Measurements from ENCODE around the gene REEP3. TPM values are rescaled to one million over a fixed set of nuclear protein-coding genes. Genes with fewer than 3 reads are reported as not detected.

Gene REEP3
- total RNA-seq, 1 donor from 2014 or later: 13.6 TPM

DNA sequence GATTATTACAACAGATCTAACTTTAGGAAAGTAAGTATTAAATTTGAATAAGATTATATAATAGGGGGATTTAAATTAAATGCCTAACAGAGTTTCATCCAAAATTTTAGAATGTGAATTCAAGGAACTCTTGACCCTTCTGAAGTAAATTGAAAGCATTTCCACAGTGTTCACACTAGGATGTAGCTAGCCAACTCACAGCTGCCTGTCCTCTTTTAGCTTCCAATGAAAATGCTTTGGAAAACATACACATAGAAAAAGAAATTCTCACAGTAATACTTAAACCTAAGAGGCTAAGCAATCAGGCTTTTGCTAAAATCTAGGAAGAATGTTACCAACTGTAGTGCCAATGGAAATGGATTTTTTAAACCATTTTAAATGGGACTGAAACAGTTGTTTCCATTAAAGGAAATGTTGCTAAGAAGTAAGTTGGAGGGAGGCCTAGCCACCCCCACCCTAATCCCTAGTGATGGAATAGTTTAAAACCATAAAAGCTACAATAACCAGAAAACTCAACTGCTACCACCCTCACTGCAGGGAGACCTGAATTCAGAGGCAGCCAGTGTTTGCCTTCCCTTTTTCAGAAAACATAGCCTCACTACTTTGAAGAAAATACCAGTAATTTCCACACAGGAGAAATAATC, 58.3 kb downstream of the REEP3 start:
- Histone ChIP-seq H3K36me3 (ENCODE audit: control insufficient read depth in 3 of 3, insufficient read depth in 3 of 3, low read length in 3 of 3) (no peaks in the 10 kb centered on the region), H3K27ac (ENCODE audit: low read depth, low read length) (no peak overlapping the region), H3K4me1 (ENCODE audit: control insufficient read depth in 3 of 3, insufficient read depth in 3 of 3, low read length in 3 of 3) (peaks cover 3 to 14% (median 8%) of the 10 kb centered on the region in 3 donors)

DNA sequence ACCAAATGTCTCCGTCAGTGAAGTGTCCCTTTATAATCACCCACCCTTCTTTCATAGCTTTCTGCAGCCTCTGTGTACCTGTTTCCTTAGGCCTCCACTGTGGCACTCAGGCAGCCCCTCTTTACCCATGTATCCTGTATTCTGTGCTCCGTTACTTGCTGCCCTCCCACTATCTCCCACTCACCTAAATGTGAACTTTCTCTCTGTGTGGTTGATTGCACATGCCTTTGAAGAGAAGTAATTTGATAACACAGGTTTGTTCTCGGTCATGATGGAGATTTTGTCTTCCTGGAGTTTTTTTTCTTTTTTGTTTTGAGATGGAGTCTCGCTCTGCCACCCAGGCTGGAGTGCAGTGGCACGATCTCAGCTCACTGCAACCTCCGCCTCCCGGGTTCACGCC, 61.5 kb downstream of the REEP3 start:
- Histone ChIP-seq H3K4me3 (ENCODE audit: low read length in 3 of 3) (no peak overlapping the region), H3K9ac (ENCODE audit: low read depth in 1 of 3, low read length in 3 of 3) (no peak overlapping the region), H3K27ac (ENCODE audit: low read depth, low read length) (no peak overlapping the region), H3K36me3 (ENCODE audit: control insufficient read depth in 3 of 3, insufficient read depth in 3 of 3, low read length in 3 of 3) (no peaks in the 10 kb centered on the region), H3K4me1 (ENCODE audit: control insufficient read depth in 3 of 3, insufficient read depth in 3 of 3, low read length in 3 of 3) (peaks cover 9 to 20% (median 10%) of the 10 kb centered on the region in 3 donors), H3K27me3 (ENCODE audit: control insufficient read depth in 3 of 3, insufficient read depth in 3 of 3, low read length in 3 of 3) (no peaks in the 10 kb centered on the region), H3K9me3 (ENCODE audit: control insufficient read depth in 3 of 3, low read length in 3 of 3) (no peaks in the 10 kb centered on the region)

More for the DNA sequence above, 58.3 kb downstream of the REEP3 start:
- H3K9me3 ChIP-seq (ENCODE audit: control insufficient read depth in 3 of 3, low read length in 3 of 3): no peaks in the 10 kb centered on the region
- H3K9ac ChIP-seq (ENCODE audit: low read depth in 1 of 3, low read length in 3 of 3): no peak overlapping the region
- no peak overlapping the region for H3K4me3 ChIP-seq (ENCODE audit: low read length in 3 of 3)
- H3K27me3 ChIP-seq (ENCODE audit: control insufficient read depth in 3 of 3, insufficient read depth in 3 of 3, low read length in 3 of 3): no peaks in the 10 kb centered on the region

DNA sequence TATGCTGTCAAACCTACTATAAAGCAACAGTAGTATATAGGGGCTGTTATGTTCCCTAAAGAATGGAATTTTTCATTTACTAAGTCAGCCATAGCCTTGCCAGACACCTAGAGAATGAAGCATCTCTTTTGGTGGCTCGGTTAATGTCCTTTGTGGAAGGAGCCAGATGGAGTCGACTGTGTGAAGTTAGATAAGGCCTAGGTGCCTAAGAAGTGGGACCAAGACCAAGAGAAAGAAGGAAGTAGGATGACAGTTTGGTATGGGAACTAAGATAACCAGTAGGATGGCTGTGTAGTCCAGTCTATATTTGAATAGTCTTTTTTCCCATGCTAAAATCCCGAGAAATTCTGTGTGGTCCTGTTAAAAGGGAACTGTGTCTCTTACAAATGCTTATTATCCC, 62.2 kb downstream of the REEP3 start:
- no peaks in the 10 kb centered on the region for H3K27me3 ChIP-seq (ENCODE audit: control insufficient read depth in 3 of 3, insufficient read depth in 3 of 3, low read length in 3 of 3)
- H3K9me3 ChIP-seq (ENCODE audit: control insufficient read depth in 3 of 3, low read length in 3 of 3): no peaks in the 10 kb centered on the region
- no peaks in the 10 kb centered on the region for H3K36me3 ChIP-seq (ENCODE audit: control insufficient read depth in 3 of 3, insufficient read depth in 3 of 3, low read length in 3 of 3)
- no peak overlapping the region for H3K9ac ChIP-seq (ENCODE audit: low read depth in 1 of 3, low read length in 3 of 3)
- H3K27ac ChIP-seq (ENCODE audit: low read depth, low read length): peak overlapping the region; percentile 38
- H3K4me1 ChIP-seq (ENCODE audit: control insufficient read depth in 3 of 3, insufficient read depth in 3 of 3, low read length in 3 of 3): peaks cover 9 to 20% (median 13%) of the 10 kb centered on the region in 3 donors
- H3K4me3 ChIP-seq (ENCODE audit: low read length in 3 of 3): no peak overlapping the region

DNA sequence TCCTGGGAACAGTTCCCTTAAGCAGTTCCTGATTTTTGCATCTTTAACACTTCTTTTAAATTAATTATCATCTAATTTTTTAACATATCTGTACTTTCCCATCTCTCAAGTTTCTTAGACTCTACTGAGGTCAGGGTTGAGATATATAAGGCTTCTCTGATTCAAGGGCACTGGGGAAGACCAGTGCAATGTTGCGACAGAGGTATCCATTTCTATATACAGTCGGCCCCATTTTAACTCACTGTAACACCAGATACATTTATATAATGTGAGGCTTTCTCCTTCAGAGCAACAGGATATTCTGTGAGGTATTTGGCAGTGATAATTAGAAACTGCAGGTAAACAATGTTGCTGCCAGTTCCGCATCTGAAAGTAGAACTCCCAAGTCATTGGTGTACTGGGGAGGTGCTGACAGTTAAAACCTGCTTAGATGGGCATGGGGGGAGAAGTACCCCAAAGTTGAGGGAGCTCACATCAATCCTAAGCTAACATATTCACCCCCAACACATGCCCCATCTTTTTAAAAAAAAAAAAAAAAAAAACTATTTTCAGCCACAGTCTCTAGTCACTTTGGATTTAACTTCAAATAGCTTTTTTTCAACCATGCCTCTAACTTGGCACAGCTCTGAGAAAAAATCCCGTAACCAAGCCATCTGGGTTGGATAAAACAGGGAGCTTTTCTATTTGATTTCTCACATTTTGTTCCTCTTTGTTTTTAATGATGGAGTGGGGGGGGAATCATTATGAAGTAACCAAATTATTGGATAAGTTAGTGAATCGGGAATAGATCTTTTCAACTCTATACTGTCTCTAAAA, 62.9 kb downstream of the REEP3 start:
- H3K9ac ChIP-seq (ENCODE audit: low read depth in 1 of 3, low read length in 3 of 3): peak overlapping the region in 1 of 3 donors; percentile 25
- H3K36me3 ChIP-seq (ENCODE audit: control insufficient read depth in 3 of 3, insufficient read depth in 3 of 3, low read length in 3 of 3): no peaks in the 10 kb centered on the region
- H3K27ac ChIP-seq (ENCODE audit: low read depth, low read length): peak overlapping the region; percentile 38
- no peaks in the 10 kb centered on the region for H3K9me3 ChIP-seq (ENCODE audit: control insufficient read depth in 3 of 3, low read length in 3 of 3)
- H3K4me3 ChIP-seq (ENCODE audit: low read length in 3 of 3): no peak overlapping the region
- H3K27me3 ChIP-seq (ENCODE audit: control insufficient read depth in 3 of 3, insufficient read depth in 3 of 3, low read length in 3 of 3): no peaks in the 10 kb centered on the region
- H3K4me1 ChIP-seq (ENCODE audit: control insufficient read depth in 3 of 3, insufficient read depth in 3 of 3, low read length in 3 of 3): peaks cover 13 to 23% (median 18%) of the 10 kb centered on the region in 3 donors

GRCh38 chr10:63584725-63585035, 63.5 kb downstream of the REEP3 start:
- Histone ChIP-seq H3K27me3 (ENCODE audit: control insufficient read depth in 3 of 3, insufficient read depth in 3 of 3, low read length in 3 of 3) (no peaks in the 10 kb centered on the region), H3K9me3 (ENCODE audit: control insufficient read depth in 3 of 3, low read length in 3 of 3) (no peaks in the 10 kb centered on the region), H3K27ac (ENCODE audit: low read depth, low read length) (peak overlapping the region; percentile 38), H3K4me3 (ENCODE audit: low read length in 3 of 3) (no peak overlapping the region), H3K4me1 (ENCODE audit: control insufficient read depth in 3 of 3, insufficient read depth in 3 of 3, low read length in 3 of 3) (peaks cover 13 to 22% (median 22%) of the 10 kb centered on the region in 3 donors), H3K36me3 (ENCODE audit: control insufficient read depth in 3 of 3, insufficient read depth in 3 of 3, low read length in 3 of 3) (no peaks in the 10 kb centered on the region), H3K9ac (ENCODE audit: low read depth in 1 of 3, low read length in 3 of 3) (no peak overlapping the region)

- H3K4me1 ChIP-seq (ENCODE audit: control insufficient read depth in 3 of 3, insufficient read depth in 3 of 3, low read length in 3 of 3): peaks cover 13 to 22% (median 20%) of the 10 kb centered on the region in 3 donors
- H3K27ac ChIP-seq (ENCODE audit: low read depth, low read length): peak overlapping the region; percentile 38
- no peaks in the 10 kb centered on the region for H3K9me3 ChIP-seq (ENCODE audit: control insufficient read depth in 3 of 3, low read length in 3 of 3)
- H3K4me3 ChIP-seq (ENCODE audit: low read length in 3 of 3): no peak overlapping the region
- no peaks in the 10 kb centered on the region for H3K36me3 ChIP-seq (ENCODE audit: control insufficient read depth in 3 of 3, insufficient read depth in 3 of 3, low read length in 3 of 3)
- H3K9ac ChIP-seq (ENCODE audit: low read depth in 1 of 3, low read length in 3 of 3): no peak overlapping the region
- no peaks in the 10 kb centered on the region for H3K27me3 ChIP-seq (ENCODE audit: control insufficient read depth in 3 of 3, insufficient read depth in 3 of 3, low read length in 3 of 3)
These were observed 63.8 kb downstream of the REEP3 start for GRCh38 chr10:63585041-63585440.

- Histone ChIP-seq H3K4me3 (ENCODE audit: low read length in 3 of 3) (no peak overlapping the region), H3K9me3 (ENCODE audit: control insufficient read depth in 3 of 3, low read length in 3 of 3) (no peaks in the 10 kb centered on the region), H3K4me1 (ENCODE audit: control insufficient read depth in 3 of 3, insufficient read depth in 3 of 3, low read length in 3 of 3) (peaks cover 13 to 22% (median 20%) of the 10 kb centered on the region in 3 donors), H3K27me3 (ENCODE audit: control insufficient read depth in 3 of 3, insufficient read depth in 3 of 3, low read length in 3 of 3) (no peaks in the 10 kb centered on the region), H3K36me3 (ENCODE audit: control insufficient read depth in 3 of 3, insufficient read depth in 3 of 3, low read length in 3 of 3) (no peaks in the 10 kb centered on the region), H3K27ac (ENCODE audit: low read depth, low read length) (no peak overlapping the region), H3K9ac (ENCODE audit: low read depth in 1 of 3, low read length in 3 of 3) (no peak overlapping the region)
These were observed 64.8 kb downstream of the REEP3 start for GRCh38 chr10:63586043-63586442.

GRCh38 chr10:63587191-63587590, 66.0 kb downstream of the REEP3 start:
- H3K9me3 ChIP-seq (ENCODE audit: control insufficient read depth in 3 of 3, low read length in 3 of 3): no peaks in the 10 kb centered on the region
- H3K27ac ChIP-seq (ENCODE audit: low read depth, low read length): no peak overlapping the region
- H3K36me3 ChIP-seq (ENCODE audit: control insufficient read depth in 3 of 3, insufficient read depth in 3 of 3, low read length in 3 of 3): no peaks in the 10 kb centered on the region
- peaks cover 13 to 20% (median 20%) of the 10 kb centered on the region in 3 donors for H3K4me1 ChIP-seq (ENCODE audit: control insufficient read depth in 3 of 3, insufficient read depth in 3 of 3, low read length in 3 of 3)
- no peak overlapping the region for H3K9ac ChIP-seq (ENCODE audit: low read depth in 1 of 3, low read length in 3 of 3)
- no peak overlapping the region for H3K4me3 ChIP-seq (ENCODE audit: low read length in 3 of 3)
- H3K27me3 ChIP-seq (ENCODE audit: control insufficient read depth in 3 of 3, insufficient read depth in 3 of 3, low read length in 3 of 3): no peaks in the 10 kb centered on the region

- peaks cover 13 to 19% (median 17%) of the 10 kb centered on the region in 3 donors for H3K4me1 ChIP-seq (ENCODE audit: control insufficient read depth in 3 of 3, insufficient read depth in 3 of 3, low read length in 3 of 3)
- H3K36me3 ChIP-seq (ENCODE audit: control insufficient read depth in 3 of 3, insufficient read depth in 3 of 3, low read length in 3 of 3): no peaks in the 10 kb centered on the region
- H3K9ac ChIP-seq (ENCODE audit: low read depth in 1 of 3, low read length in 3 of 3): no peak overlapping the region
- H3K27ac ChIP-seq (ENCODE audit: low read depth, low read length): no peak overlapping the region
- H3K4me3 ChIP-seq (ENCODE audit: low read length in 3 of 3): no peak overlapping the region
- no peaks in the 10 kb centered on the region for H3K27me3 ChIP-seq (ENCODE audit: control insufficient read depth in 3 of 3, insufficient read depth in 3 of 3, low read length in 3 of 3)
- no peaks in the 10 kb centered on the region for H3K9me3 ChIP-seq (ENCODE audit: control insufficient read depth in 3 of 3, low read length in 3 of 3)
These were observed 67.4 kb downstream of the REEP3 start for GRCh38 chr10:63588436-63589167.
